Stimulated activated naive CD8-positive, alpha-beta T cell treated with anti-CD3 and anti-CD28 coated beads, Interleukin-15, amount 100 ng/mL, for 72 hours (primary cell): ENCODE data around the gene TSPAN6.
A peak's percentile ranks its signal among the peaks of the same experiment; 100 is the strongest.

Source experiments
- ATAC-seq: fragments of 150-1000 bp; cut with Tn5 transposase; 2 replicates; pipeline ENCODE4 v1.10.0; 2021; ENCODE audit warnings: mild to moderate bottlenecking, moderate library complexity
- DNase-seq, 2 donors: peaks; one replicate each; pipeline ENCODE4 v3.0.0; 2021 to 2022
- H3K27ac Mint-ChIP-seq, 2 donors: one replicate each; pipeline ENCODE4 v1.8.0; 2022; ENCODE audit warnings: mild to moderate bottlenecking in 2 of 2, mixed read lengths in 2 of 2, moderate library complexity in 2 of 2
- H3K27me3 Mint-ChIP-seq: one replicate; pipeline ENCODE4 v1.8.0; 2022; ENCODE audit warnings: mixed read lengths
- H3K4me1 Mint-ChIP-seq: one replicate; pipeline ENCODE4 v1.8.0; 2022; ENCODE audit warnings: mild to moderate bottlenecking, mixed read lengths
- H3K4me3 Mint-ChIP-seq, 2 donors: one replicate each; pipeline ENCODE4 v1.8.0; 2022; ENCODE audit warnings: mild to moderate bottlenecking in 2 of 2, mixed read lengths in 2 of 2, moderate library complexity in 1 of 2
- H3K9me3 Mint-ChIP-seq, 2 donors: one replicate each; pipeline ENCODE4 v1.8.0; 2022; ENCODE audit warnings: mixed read lengths in 2 of 2

Gene TSPAN6

GRCh38 chrX:100652266-100652665 lies 15.7 kb upstream of the TSPAN6 start:
- no peak for ATAC-seq
- Mint-ChIP-seq H3K4me3 (no peak overlapping the region), H3K4me1 (no peaks in the 10 kb centered on the region), H3K27me3 (peaks cover 13% of the 10 kb centered on the region), H3K9me3 (no peaks in the 10 kb centered on the region), H3K27ac (no peak overlapping the region)
- DNase-seq: no peak

- Mint-ChIP-seq H3K4me1 (no peaks in the 10 kb centered on the region), H3K4me3 (no peak overlapping the region), H3K27ac (no peak overlapping the region), H3K9me3 (no peaks in the 10 kb centered on the region), H3K27me3 (peaks cover 15% of the 10 kb centered on the region)
- DNase-seq (no peak), ATAC-seq (no peak)
These were observed 14.2 kb upstream of the TSPAN6 start for GRCh38 chrX:100650841-100651240.

- Mint-ChIP-seq H3K4me3 (no peak overlapping the region), H3K27ac (no peak overlapping the region), H3K9me3 (no peaks in the 10 kb centered on the region), H3K4me1 (no peaks in the 10 kb centered on the region), H3K27me3 (peaks cover 15% of the 10 kb centered on the region)
- no peak for DNase-seq
- ATAC-seq: no peak
These were observed 13.1 kb upstream of the TSPAN6 start for GRCh38 chrX:100649550-100650356.

- peaks cover 20% of the 10 kb centered on the region for H3K27me3 Mint-ChIP-seq
- no peak for ATAC-seq
- no peaks in the 10 kb centered on the region for H3K4me1 Mint-ChIP-seq
- H3K27ac Mint-ChIP-seq: no peak overlapping the region
- H3K4me3 Mint-ChIP-seq: no peak overlapping the region
- no peak for DNase-seq
- H3K9me3 Mint-ChIP-seq: no peaks in the 10 kb centered on the region
These were observed 12.1 kb upstream of the TSPAN6 start for GRCh38 chrX:100648458-100649417.

GRCh38 chrX:100647739-100648138 lies 11.1 kb upstream of the TSPAN6 start:
- no peak for DNase-seq

GRCh38 chrX:100647095-100647494 lies 10.5 kb upstream of the TSPAN6 start:
- H3K9me3 Mint-ChIP-seq: no peaks in the 10 kb centered on the region
- no peaks in the 10 kb centered on the region for H3K4me1 Mint-ChIP-seq

More at GRCh38 chrX:100647739-100648138, 11.1 kb upstream of the TSPAN6 start:
- Mint-ChIP-seq H3K4me1 (no peaks in the 10 kb centered on the region), H3K27ac (no peak overlapping the region), H3K27me3 (peaks cover 13% of the 10 kb centered on the region), H3K9me3 (no peaks in the 10 kb centered on the region), H3K4me3 (no peak overlapping the region)
- no peak for ATAC-seq

GRCh38 chrX:100645106-100645505 lies 8.5 kb upstream of the TSPAN6 start:
- Mint-ChIP-seq H3K4me3 (no peak overlapping the region), H3K27ac (no peak overlapping the region), H3K27me3 (peaks cover 22% of the 10 kb centered on the region)

More at GRCh38 chrX:100647095-100647494, 10.5 kb upstream of the TSPAN6 start:
- H3K4me3 Mint-ChIP-seq: no peak overlapping the region
- DNase-seq (no peak), ATAC-seq (no peak)
- H3K27ac Mint-ChIP-seq: no peak overlapping the region
- peaks cover 13% of the 10 kb centered on the region for H3K27me3 Mint-ChIP-seq

GRCh38 chrX:100643956-100644860 lies 7.6 kb upstream of the TSPAN6 start, which contains the start of gene SRPX2:
TSS of gene SRPX2 (plus strand) at chrX:100644199. CDS start at chrX:100646323, 2,124 bp downstream.
- H3K9me3 Mint-ChIP-seq: no peaks in the 10 kb centered on the region
- H3K27me3 Mint-ChIP-seq: peaks cover 29% of the 10 kb centered on the region
- no peak for DNase-seq
- H3K27ac Mint-ChIP-seq: no peak within 1 kb of the TSS
- no peak for ATAC-seq
- no peaks in the 10 kb centered on the region for H3K4me1 Mint-ChIP-seq
- no peak within 1 kb of the TSS for H3K4me3 Mint-ChIP-seq

More at GRCh38 chrX:100645106-100645505, 8.5 kb upstream of the TSPAN6 start:
- Mint-ChIP-seq H3K9me3 (no peaks in the 10 kb centered on the region), H3K4me1 (no peaks in the 10 kb centered on the region)
- ATAC-seq (no peak), DNase-seq (no peak)

- ATAC-seq: no peak
- peaks cover 30% of the 10 kb centered on the region for H3K27me3 Mint-ChIP-seq
- H3K4me1 Mint-ChIP-seq: no peaks in the 10 kb centered on the region
- no peak for DNase-seq
- H3K27ac Mint-ChIP-seq: no peak overlapping the region
- no peak overlapping the region for H3K4me3 Mint-ChIP-seq
- no peaks in the 10 kb centered on the region for H3K9me3 Mint-ChIP-seq
These were observed 6.6 kb upstream of the TSPAN6 start for GRCh38 chrX:100643212-100643611.

GRCh38 chrX:100642290-100642689 lies 5.7 kb upstream of the TSPAN6 start:
- Mint-ChIP-seq H3K4me3 (no peak overlapping the region), H3K4me1 (no peaks in the 10 kb centered on the region), H3K27me3 (peaks cover 30% of the 10 kb centered on the region), H3K9me3 (no peaks in the 10 kb centered on the region), H3K27ac (peak overlapping the region in 1 of 2 donors; percentile 33)
- ATAC-seq: no peak
- DNase-seq: no peak

- Mint-ChIP-seq H3K27ac (no peak overlapping the region), H3K27me3 (peaks cover 15% of the 10 kb centered on the region), H3K4me1 (peaks cover 8% of the 10 kb centered on the region), H3K9me3 (no peaks in the 10 kb centered on the region), H3K4me3 (peak overlapping the region; percentile 92 to 94)
- ATAC-seq: peak; percentile 26
- DNase-seq: no peak
These were observed 651 bp downstream of the TSPAN6 start for GRCh38 chrX:100635989-100636320.

- DNase-seq: no peak
- no peaks in the 10 kb centered on the region for H3K9me3 Mint-ChIP-seq
- no peak for ATAC-seq
- H3K27ac Mint-ChIP-seq: no peak overlapping the region
- H3K4me1 Mint-ChIP-seq: peaks cover 8% of the 10 kb centered on the region
- no peak overlapping the region for H3K4me3 Mint-ChIP-seq
- H3K27me3 Mint-ChIP-seq: peaks cover 15% of the 10 kb centered on the region
These were observed 1.6 kb downstream of the TSPAN6 start for GRCh38 chrX:100635040-100635439.

GRCh38 chrX:100625985-100626491 lies 10.6 kb downstream of the TSPAN6 start:
- DNase-seq: peak; percentile 8 to 42
- no peak overlapping the region for H3K4me3 Mint-ChIP-seq
- ATAC-seq: peak; percentile 90

GRCh38 chrX:100623001-100623400 lies 13.6 kb downstream of the TSPAN6 start:
- H3K9me3 Mint-ChIP-seq: no peaks in the 10 kb centered on the region
- DNase-seq (no peak), ATAC-seq (no peak)
- H3K27ac Mint-ChIP-seq: no peak overlapping the region
- H3K27me3 Mint-ChIP-seq: no peaks in the 10 kb centered on the region
- peaks cover 9% of the 10 kb centered on the region for H3K4me1 Mint-ChIP-seq
- H3K4me3 Mint-ChIP-seq: no peak overlapping the region

More at GRCh38 chrX:100625985-100626491, 10.6 kb downstream of the TSPAN6 start:
- H3K27me3 Mint-ChIP-seq: no peaks in the 10 kb centered on the region
- H3K27ac Mint-ChIP-seq: peak overlapping the region in 1 of 2 donors; percentile 27
- no peaks in the 10 kb centered on the region for H3K9me3 Mint-ChIP-seq
- peaks cover 9% of the 10 kb centered on the region for H3K4me1 Mint-ChIP-seq

- no peaks in the 10 kb centered on the region for H3K27me3 Mint-ChIP-seq
- peak; percentile 95 for ATAC-seq
- DNase-seq: peak; percentile 5 to 17
- no peaks in the 10 kb centered on the region for H3K9me3 Mint-ChIP-seq
- H3K4me3 Mint-ChIP-seq: no peak overlapping the region
- no peaks in the 10 kb centered on the region for H3K4me1 Mint-ChIP-seq
- H3K27ac Mint-ChIP-seq: no peak overlapping the region
These were observed 21.6 kb downstream of the TSPAN6 start for GRCh38 chrX:100615005-100615404.
